HG03159 (cell line): ENCODE measurements around the gene EIF2D.

Experiments used
- ATAC-seq: cut with Tn5 transposase; IDR thresholded peaks from one replicate; pipeline ENCODE4 v1.9.1; 2021; ENCODE audit warnings: mild to moderate bottlenecking, moderate library complexity; ENCODE audit not compliant: unreplicated experiment

Gene EIF2D

DNA sequence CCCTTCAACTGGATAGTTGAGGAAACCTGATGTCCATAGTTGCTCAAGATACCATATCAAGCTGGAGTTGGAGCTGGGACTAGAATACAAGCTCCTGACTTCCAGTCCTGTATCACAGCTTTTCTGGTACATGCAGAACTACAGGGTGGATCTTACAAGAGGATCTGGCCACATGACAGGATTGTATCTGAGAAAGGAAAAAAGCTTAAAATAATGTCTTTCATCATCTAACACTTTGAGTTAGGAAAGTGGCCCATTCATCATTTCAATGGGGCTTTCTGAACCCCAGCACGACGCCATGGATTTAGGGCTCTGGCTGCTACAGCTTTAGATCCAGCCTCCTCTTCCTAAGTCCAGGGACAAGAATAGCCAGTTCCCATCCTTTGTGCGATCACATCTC is 58.1 kb downstream of the EIF2D start:
- ATAC-seq, result no peak

GRCh38 chr1:206551986-206552326 is 60.3 kb downstream of the EIF2D start:
- no peak for ATAC-seq

DNA sequence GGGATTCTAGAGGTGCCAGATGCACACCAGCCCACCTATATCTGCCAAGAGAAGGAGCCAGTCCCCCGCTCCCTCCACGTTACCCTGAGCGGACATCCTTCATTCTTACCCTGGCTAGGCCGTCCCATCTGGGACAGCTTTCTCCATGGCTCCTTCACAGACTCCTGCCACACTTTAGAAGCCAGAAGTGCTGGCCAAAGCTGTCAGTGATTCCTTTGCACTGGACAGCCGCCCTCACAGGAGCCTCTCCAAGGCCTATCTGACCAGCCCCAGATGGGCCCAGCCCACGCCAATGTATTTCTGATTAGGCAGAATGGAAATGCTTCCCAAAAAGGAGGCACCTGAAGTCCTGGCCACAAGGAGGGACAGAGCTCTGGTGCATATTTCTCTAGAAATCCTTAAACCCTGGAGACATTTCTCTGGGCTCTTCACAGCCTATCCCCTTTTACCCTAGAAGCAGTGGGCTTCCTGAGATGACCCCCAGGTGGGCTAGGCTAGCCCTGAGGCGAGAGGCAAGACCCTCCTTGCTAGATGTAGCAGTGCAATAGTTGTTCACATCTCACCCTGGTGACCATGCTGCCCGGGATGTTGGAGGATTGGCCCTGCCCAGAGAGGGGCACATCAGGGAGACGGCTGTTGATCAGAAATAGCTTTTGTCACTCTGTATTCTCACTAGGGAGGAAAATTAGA is 60.8 kb downstream of the EIF2D start:
- no peak for ATAC-seq

- ATAC-seq, result no peak
Measured at GRCh38 chr1:206550446-206550845, 61.8 kb downstream of the EIF2D start.

DNA sequence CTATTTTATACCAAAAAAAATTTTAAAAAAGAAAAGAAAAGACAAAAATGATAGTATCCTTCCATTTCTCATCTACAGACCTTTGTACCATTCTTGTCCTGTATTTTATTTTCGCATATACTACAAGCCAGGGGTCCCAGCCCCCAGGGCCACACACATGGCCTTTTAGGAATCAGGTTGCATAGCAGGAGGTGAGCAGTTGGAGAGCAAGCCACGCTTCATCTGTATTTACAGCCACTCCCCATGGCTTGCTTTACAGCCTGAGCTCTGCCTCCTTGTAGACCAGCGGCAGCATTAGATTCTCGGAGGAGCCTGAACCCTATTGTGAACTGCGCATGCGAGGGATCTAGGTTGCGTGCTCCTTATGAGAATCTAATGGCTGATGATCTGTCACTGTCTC is 65.2 kb downstream of the EIF2D start:
- no peak for ATAC-seq

DNA sequence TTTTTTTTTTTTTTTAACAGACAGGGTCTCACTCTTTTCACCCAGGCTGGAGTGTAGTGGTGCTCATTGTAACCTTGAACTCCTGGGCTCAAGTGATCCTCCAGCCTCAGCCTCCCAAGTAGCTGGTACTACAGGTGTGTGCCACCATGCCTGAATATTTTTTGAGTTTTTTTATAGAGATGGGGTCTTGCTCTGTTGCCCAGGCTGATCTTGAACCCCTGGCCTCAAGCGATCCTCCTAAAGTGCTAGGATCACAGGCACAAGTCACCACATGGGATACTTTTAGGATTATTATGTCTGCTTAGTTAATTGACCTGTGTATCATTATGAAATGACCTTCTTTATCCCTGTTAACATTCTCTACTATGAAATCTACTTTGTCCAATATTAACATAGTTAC is 66.9 kb downstream of the EIF2D start:
- ATAC-seq, result no peak

DNA sequence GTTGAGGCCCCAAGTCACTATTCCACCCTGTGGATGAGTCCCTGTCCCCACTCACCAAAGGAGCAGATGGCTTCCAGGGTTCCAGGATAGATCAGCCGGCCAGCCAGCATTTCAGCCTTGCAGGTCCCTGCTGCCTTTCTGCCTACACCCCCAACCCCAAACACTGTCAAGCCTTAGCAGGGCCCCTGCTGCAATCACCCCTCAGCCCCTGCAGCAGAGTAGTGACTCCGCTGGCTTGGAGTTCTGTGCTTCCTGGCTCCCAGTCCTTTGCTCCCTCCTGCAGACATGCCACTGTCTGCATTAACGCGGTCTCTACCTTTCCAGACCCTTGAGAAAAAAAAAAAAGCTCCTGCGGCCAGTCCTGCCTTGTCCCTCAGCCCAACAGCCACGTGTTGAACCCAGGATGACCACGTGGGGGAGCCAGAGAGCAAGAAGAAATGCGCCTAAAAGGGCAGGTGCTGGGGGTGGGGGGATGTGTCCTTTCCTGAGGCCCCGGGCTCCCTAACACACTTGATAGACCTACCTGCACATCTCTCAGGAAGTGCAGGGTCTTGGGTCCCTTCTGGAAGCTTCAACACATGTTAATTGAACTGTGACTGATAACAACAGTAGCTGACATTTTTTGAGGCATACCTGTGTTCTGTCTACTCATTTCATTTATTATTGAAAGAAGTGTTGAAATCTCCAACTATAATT is 67.6 kb downstream of the EIF2D start:
- no peak for ATAC-seq
